ENCODE measurements around the gene TMOD3.

DNA sequence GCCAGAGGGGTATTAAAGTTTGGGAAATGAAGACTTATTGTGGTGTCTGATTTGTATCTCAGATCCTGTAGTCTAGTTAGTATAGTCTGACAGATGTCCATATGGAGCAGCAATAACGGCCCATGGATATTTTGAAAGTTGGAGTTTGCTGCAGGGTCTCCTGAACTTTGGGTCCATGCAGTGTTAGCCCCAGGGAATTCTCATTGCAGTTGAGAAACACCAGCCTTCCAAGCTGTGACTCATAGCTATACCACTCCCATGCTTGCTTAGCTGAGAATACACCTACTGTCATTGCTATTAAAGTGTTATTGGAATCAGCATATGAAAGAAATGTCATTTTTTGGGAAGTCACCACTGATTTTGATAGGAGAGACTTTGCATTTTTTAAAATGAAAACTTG is 48.8 kb upstream of the TMOD3 start:
- TF ChIP-seq, protein P1, sequence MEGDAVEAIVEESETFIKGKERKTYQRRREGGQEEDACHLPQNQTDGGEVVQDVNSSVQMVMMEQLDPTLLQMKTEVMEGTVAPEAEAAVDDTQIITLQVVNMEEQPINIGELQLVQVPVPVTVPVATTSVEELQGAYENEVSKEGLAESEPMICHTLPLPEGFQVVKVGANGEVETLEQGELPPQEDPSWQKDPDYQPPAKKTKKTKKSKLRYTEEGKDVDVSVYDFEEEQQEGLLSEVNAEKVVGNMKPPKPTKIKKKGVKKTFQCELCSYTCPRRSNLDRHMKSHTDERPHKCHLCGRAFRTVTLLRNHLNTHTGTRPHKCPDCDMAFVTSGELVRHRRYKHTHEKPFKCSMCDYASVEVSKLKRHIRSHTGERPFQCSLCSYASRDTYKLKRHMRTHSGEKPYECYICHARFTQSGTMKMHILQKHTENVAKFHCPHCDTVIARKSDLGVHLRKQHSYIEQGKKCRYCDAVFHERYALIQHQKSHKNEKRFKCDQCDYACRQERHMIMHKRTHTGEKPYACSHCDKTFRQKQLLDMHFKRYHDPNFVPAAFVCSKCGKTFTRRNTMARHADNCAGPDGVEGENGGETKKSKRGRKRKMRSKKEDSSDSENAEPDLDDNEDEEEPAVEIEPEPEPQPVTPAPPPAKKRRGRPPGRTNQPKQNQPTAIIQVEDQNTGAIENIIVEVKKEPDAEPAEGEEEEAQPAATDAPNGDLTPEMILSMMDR (IDR thresholded peaks at IDR 0.05): no peak
- TF ChIP-seq ZFX (IDR thresholded peaks at IDR 0.05; ENCODE audit: borderline replicate concordance): no peak
